ENCODE data around the gene GGCX.

The GGCX gene

DNA sequence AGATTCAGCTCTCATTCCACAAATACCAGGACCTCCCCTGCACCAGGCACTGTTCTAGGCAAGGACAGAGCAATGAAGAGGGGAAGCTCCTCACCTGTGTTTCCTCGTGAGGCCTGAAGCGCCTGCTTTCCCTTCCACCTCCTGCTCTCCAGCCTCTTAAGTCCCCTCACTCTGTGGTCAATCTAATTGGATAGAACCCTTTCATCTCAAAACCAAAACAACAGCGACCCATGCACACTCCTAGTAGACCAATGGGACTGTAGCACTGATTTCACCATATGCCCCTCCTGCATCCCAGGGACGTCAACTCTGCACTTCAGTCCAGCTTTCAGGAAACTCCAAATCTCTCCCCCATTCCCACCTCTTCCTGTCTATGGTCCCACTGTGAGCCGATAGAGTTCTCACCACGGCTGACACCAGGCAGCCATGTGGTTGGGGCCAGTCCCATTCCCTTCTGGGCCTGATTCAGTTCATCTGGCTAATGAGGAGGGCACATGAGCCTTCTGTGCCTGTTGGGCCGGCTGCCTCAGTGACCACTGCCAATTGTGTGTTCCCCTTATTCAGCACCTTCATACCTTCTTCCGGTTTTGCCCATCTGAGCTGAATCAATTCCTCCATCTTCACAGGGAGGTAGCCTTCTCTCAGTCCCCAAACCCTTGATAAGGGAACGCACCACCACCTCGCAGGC is 55.6 kb downstream of the GGCX start:
- no peak for DNase-seq

DNA sequence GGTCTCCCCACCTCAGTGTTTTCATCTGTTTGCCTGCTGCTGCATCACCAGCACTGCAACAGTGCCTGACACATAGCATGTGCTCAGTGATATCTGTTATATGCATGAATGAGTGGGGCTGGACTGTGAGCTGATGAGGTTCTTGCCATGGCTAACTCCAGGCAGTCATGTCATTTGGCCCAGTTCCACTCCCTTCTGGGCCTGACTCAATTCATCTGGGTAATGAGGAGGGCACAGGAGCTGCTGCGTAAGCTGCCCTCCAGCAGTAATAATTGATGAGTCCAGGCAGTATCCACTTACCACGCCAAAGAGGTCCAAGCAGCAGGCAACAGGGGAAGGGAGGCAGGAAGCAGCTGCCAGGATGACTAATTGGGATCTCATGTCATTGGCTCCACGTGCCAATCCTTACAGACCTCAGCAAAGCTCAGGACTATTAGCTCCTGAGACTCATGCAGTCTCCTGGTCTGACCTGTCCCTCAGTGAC is 56.5 kb downstream of the GGCX start:
- DNase-seq = peak; percentile 92

DNA sequence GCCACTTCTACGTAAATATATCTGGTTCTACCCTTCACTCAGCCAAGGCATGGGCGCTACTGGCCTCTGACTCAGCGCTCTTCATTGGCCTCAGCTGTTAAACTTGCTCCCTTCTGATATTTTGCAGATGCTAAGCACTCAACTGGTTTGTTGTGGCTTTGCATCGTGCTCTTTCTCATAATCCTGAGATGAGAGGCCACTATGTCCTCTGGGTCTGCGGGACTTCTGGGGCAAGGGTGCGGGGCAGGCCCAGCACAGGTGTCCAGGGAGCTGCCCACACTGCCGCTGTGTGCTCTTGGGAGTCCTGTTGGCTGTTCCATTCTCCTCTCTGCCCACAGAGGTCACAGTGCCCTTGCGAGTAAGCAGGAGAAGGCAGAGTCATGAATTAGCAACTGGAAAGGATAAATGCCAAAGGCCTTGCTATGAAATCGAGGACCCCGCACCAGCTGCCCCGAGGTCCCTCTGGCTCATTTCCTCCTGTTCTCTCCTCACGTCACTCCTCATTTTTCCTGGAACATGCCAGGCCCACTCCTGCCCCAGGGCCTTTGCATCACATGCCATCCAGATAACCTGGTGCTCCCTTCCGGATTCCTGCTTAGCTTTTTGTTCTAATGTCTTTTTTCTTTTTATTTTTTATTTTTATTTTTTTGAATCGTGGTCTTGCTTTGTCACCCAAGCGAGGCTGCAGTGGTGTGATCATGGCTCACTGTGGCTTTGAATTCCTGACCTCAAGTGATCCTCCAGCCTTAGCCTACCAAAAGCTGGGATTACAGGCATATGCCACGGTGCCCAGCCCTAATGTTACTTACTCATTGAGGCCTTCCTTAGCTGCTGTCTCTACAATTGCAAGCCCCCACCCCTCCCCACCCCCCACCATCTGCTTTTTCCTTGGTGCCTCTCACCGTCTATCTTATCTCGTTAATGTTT is 57.2 kb downstream of the GGCX start:
- peak; percentile 34 for DNase-seq

DNA sequence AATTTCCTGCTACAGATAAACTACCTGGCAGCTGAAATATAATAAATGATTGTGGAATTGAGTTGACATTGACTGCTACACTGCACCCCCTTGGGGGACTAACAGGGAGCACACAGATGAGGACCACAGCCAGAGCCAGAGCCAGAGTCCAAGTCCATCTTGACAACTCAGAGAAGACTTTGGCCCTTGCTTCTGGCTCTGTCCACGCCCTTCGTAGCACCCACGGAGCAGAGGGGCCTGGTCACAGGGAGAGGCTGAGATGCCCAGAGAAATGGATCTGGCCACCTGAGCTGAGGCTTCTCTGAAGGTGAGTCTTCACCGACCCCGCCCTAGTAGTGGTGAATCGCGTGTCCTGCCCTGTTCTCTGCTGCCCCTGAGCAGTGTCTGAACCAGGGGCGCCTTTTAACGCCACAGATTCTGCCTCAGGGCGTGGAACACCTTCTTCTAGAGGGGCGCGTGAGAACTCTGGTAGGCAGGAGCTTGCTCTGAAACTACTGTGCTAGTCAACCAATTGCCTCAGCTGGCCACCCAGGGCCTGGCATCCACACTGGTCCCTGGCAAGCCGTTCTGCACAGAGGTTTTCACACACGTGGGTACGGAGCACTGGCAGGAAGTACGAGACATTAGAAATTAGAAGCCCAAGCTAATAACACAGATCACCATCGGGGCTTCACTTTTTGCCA is 58.0 kb downstream of the GGCX start:
- no peak for DNase-seq

DNA sequence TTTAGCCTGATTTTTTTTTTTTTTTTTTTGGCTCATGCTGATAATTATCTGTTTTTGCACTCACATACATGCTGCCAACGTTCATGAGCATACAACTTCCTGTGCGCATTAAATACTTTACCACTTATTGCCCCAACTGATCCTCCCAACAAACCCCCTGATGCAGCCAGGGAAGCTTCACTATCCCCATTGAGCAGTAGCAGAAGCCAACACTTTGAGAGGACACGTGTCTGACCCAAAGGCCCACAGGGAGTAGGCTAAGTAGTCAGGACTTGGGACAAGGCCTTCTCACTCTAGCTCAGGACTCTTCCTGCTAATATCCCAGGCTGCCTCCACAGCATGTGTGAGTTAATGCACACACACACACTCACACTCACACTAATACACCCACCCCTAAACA is 58.6 kb downstream of the GGCX start:
- no peak for DNase-seq

DNA sequence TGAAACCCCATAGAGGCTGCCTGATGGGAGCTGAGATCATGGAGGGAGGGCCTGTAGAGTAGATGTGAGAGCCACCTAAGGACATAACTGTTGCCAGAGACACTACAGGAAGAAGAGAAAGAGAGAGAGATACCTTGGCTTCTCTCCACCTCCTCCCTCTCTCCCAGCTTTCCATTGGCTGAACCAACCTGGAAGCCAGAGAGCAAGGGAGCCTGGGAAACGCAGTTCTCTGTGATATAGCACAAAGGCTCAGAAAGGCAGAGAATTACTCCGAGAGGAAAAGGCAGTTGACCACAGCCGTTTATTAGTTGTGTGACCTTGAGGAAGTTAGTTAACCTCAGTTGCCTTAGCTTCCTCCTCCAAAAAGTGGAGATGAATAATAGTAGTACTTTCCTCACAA is 60.0 kb downstream of the GGCX start:
- DNase-seq = no peak

DNA sequence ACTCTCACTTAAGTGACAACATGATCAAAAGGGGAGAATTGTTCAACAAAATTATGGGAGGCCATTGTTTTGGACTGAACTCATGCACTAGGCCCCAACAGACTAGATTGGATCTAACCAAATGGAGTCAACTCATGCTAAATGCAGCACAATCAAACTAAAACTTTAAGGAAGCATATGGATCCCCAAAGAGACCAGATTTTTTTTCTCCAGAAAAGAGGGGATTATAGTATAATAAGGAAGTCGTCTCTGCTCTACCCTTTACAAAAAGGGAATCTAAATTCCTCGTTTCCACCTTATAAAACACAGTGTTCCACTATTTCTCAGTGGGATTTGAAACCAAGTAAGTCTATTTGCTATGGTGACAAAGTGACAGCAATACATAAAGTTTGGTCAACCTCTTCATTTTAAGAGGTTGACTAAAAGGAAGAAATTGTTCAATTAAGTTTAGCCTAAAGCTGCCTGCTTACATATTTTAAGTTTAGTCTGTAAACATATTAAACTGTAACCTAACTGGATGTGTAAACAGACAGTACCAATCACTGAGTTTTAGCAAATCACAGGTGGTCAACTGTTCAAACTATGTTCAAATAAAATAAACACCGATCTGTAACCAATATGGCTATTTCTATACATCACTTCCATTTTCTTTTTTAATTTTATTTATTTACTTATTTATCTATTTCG is 63.2 kb downstream of the GGCX start:
- DNase-seq = no peak

DNA sequence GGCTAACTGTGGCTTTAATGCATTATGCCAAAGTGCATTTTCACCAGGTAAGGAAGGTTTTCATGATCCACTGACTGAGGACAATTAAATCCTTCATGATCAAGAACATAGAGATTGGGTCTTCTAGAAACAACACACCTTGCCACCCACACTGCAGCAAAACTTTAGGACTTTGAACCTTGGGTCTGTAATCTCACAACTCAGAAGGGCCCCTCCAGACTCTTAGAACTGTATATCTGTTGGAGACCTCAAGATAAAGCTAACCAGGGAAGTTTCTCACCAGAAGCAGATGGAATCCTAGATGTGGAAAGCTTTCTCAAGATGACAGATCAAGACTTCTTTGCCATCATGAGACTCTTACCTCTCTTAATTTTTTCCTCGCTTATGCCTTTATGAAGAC is 64.9 kb downstream of the GGCX start:
- no peak for DNase-seq
